GM12874 (cell line): ENCODE results near the gene MON1B.
A peak's percentile ranks its signal among the peaks of the same experiment; 100 is the strongest.

Source experiments
- TF ChIP-seq, protein P1 (sequence below): IDR thresholded peaks from 2 replicates; pipeline ENCODE4 v1.5.1; 2011; ENCODE audit warnings: low read depth, mild to moderate bottlenecking, control low read depth, low read length, moderate library complexity; ENCODE audit not compliant: insufficient read depth

MON1B gene

DNA sequence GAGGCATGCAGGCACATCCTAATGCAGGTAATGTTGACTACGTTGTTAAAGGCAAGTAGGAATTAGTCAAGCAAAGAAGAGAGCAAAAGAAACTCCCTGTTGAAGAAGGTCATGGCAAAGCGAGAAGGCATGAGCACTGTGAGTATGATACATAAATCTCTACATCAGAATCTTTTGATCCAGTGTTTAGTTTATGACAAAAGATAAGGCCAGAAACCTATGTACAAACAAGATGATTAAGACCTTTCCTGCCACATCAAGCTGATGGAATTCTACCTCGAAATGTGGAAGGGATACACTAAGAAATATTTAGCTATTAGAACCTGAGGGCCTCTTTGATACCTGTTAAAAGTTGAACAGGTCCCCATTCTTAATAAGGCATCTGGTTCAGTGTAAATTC lies 28.4 kb downstream of the MON1B start:
- TF ChIP-seq, protein P1, sequence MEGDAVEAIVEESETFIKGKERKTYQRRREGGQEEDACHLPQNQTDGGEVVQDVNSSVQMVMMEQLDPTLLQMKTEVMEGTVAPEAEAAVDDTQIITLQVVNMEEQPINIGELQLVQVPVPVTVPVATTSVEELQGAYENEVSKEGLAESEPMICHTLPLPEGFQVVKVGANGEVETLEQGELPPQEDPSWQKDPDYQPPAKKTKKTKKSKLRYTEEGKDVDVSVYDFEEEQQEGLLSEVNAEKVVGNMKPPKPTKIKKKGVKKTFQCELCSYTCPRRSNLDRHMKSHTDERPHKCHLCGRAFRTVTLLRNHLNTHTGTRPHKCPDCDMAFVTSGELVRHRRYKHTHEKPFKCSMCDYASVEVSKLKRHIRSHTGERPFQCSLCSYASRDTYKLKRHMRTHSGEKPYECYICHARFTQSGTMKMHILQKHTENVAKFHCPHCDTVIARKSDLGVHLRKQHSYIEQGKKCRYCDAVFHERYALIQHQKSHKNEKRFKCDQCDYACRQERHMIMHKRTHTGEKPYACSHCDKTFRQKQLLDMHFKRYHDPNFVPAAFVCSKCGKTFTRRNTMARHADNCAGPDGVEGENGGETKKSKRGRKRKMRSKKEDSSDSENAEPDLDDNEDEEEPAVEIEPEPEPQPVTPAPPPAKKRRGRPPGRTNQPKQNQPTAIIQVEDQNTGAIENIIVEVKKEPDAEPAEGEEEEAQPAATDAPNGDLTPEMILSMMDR = no peak

DNA sequence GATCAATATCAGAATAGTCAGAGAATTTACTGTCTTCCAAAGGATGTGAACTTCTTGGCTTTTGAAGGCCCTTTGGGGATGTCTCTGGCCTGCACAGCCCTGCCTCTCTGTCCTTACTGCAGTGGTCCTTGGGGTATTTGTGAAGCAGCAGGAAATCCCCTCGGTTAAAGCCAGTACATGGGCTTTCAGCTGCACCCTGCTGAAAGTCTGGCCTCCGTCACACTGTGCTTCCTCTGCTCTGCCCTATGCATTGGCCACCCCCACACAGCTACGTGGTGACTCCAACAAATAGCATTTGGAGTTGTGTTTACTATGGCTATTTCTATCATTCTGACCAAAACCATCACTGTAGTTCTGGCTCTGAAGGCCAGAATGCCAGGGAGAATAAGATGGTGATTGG lies 29.4 kb downstream of the MON1B start:
- TF ChIP-seq, protein P1 = no peak

DNA sequence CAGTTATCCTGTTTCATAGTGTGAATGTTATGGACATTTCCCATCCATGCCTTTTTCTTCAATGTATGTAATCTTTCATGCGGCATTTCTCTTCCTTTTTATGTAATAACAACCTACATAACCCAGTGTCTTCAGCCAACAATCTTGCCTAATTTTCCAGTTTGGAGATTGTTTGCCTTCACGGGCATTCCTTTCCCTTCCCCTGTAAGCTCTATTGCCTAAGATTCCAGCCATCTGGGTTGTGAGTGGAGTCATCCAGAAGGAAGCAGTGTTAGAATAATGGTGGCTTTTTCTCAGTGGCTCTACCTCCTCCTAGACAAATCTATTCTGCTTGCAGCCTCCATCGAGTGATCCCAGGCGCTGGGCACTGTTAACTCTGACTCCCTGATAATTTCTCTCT lies 30.5 kb downstream of the MON1B start:
- TF ChIP-seq, protein P1 = no peak

DNA sequence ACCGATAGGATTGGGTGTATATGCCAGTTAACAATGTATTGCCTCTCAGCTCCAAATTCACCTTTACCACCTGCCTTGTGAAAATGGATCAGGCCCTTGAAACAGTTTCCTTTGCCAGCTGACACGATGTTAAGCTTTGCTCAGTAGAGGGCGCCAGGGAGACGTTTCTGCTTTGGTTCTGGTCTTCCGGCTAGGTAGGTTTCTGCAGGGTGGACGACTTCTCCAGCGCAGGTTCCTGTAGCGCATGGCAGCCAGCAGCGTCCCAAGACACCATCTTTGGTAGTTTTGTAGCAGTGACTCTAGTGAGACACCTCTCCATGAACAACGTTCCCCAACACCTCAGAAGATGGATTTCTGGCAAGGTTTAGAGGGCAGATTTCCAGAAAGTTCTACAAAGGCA lies 32.2 kb downstream of the MON1B start:
- TF ChIP-seq, protein P1 = peak; percentile 56; the same call in 1 of the 2 replicates

DNA sequence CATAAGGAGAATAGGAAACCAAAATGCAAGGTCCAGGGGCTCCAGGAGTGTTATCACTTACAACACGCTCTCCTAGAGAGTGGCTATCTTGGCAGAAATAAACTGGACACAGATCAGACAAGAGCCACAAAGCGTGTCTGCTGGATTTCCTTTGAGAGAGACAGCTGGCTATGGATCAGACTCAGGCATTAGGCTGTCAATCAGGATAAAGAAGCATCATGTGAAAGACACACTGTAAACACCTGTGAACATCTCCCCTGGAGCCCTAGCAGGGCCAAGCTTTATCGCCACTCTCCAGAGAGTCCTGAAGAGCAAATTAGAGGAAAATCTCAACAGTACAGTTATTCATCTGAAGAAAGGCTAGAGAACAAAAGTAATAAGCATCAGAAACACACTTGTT lies 34.2 kb downstream of the MON1B start:
- TF ChIP-seq, protein P1 = no peak

DNA sequence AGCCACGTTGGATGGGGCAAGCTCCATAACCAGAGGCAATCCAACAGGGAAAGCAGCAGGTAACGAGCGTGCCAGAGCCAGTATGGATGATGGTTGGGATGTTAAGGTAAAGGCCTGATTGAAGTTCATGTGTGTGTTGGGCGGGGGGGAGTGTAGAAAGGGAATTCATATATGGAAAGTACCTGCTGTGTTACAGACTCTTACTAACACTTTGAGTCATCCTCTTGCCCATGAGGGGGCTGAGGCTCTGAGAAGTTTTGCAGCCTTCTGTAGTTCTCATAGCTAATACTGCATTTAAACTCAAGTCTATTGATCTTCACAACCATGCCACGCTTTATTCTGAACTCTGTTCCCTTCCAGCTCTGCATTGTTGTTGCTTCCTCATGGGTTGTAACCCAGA lies 36.8 kb downstream of the MON1B start:
- TF ChIP-seq, protein P1 = no peak

DNA sequence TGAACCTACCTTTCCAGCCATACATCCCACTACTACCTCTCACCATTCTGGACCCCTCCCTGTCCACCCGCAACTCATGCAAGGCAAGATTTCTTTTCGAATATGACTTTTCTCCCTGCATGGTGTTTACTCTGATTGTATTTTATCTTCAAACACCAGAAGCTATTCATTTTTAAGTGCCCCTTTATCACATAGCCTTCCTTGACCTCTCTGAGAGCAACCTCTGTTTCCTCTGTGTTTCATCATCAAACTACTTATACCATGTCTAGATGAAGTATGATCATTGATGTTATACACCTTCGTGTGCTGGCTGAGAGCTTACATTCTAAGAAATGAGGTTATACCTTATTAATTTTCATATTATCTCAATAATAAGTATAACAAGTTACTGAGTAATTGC lies 40.1 kb downstream of the MON1B start:
- TF ChIP-seq, protein P1 = no peak
